SU-DHL-6 (cell line): ENCODE measurements around the gene UBE2O.

ENCODE experiments used
- EZH2phosphoT487 ChIP-seq: fragments of 200-600 bp; sonication (generic), shearing (Covaris generic); conservative IDR thresholded peaks from 2 replicates; pipeline ENCODE4 v1.6.1; 2018; ENCODE audit warnings: mild to moderate bottlenecking, antibody characterized with exemption, low read length, moderate library complexity, mixed read lengths
- TF ChIP-seq, protein P1 (sequence below): fragments of 200-600 bp; sonication (generic); IDR thresholded peaks from one replicate; pipeline ENCODE4 v1.5.1; 2017; ENCODE audit warnings: antibody characterized with exemption, mild to moderate bottlenecking, low read length, moderate library complexity; ENCODE audit not compliant: insufficient read depth, poor library complexity, severe bottlenecking

- TF ChIP-seq, protein P1, sequence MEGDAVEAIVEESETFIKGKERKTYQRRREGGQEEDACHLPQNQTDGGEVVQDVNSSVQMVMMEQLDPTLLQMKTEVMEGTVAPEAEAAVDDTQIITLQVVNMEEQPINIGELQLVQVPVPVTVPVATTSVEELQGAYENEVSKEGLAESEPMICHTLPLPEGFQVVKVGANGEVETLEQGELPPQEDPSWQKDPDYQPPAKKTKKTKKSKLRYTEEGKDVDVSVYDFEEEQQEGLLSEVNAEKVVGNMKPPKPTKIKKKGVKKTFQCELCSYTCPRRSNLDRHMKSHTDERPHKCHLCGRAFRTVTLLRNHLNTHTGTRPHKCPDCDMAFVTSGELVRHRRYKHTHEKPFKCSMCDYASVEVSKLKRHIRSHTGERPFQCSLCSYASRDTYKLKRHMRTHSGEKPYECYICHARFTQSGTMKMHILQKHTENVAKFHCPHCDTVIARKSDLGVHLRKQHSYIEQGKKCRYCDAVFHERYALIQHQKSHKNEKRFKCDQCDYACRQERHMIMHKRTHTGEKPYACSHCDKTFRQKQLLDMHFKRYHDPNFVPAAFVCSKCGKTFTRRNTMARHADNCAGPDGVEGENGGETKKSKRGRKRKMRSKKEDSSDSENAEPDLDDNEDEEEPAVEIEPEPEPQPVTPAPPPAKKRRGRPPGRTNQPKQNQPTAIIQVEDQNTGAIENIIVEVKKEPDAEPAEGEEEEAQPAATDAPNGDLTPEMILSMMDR, result no peak
- no peak for TF ChIP-seq EZH2phosphoT487
Measured at GRCh38 chr17:76474894-76475293, 21.9 kb upstream of the UBE2O start.
